HG03439 (cell line): Measurements from ENCODE around the gene CTNNA3.
"Not testable (repeated sequence)": the region's sequence is repeated elsewhere in the genome, so short reads cannot be mapped to it uniquely, and the experiment has no call there.

Experiments used
- ATAC-seq: cut with Tn5 transposase; IDR thresholded peaks from one replicate; pipeline ENCODE4 v1.9.1; 2021; ENCODE audit warnings: mild to moderate bottlenecking, moderate library complexity; ENCODE audit not compliant: unreplicated experiment

CTNNA3 gene

GRCh38 chr10:67606572-67606971, 89.4 kb downstream of the CTNNA3 start:
- no peak for ATAC-seq

- ATAC-seq = no peak
Observed at GRCh38 chr10:67603701-67604100, 92.3 kb downstream of the CTNNA3 start.

- no peak for ATAC-seq
Observed at GRCh38 chr10:67603086-67603485, 92.9 kb downstream of the CTNNA3 start.

GRCh38 chr10:67602268-67602950, 93.6 kb downstream of the CTNNA3 start:
- ATAC-seq = no peak

GRCh38 chr10:67599597-67599996, 96.4 kb downstream of the CTNNA3 start:
- ATAC-seq = no peak

- no peak for ATAC-seq
Observed at GRCh38 chr10:67596641-67597040, 99.4 kb downstream of the CTNNA3 start.

- ATAC-seq = no peak
Observed at GRCh38 chr10:67587771-67588170, 108.2 kb downstream of the CTNNA3 start.

GRCh38 chr10:67575532-67575931, 120.5 kb downstream of the CTNNA3 start:
- ATAC-seq = no peak

GRCh38 chr10:67573484-67573883, 122.5 kb downstream of the CTNNA3 start:
- ATAC-seq = no peak

GRCh38 chr10:67571503-67571902, 124.5 kb downstream of the CTNNA3 start:
- ATAC-seq = no peak

GRCh38 chr10:67558311-67558710, 137.7 kb downstream of the CTNNA3 start:
- ATAC-seq = not testable (repeated sequence)

- ATAC-seq = no peak
Observed at GRCh38 chr10:67553254-67553653, 142.7 kb downstream of the CTNNA3 start.

- ATAC-seq = no peak
Observed at GRCh38 chr10:67550838-67551402, 145.1 kb downstream of the CTNNA3 start.

- ATAC-seq = no peak
Observed at GRCh38 chr10:67550046-67550445, 145.9 kb downstream of the CTNNA3 start.

- ATAC-seq = no peak
Observed at GRCh38 chr10:67549390-67549789, 146.6 kb downstream of the CTNNA3 start.

- ATAC-seq = no peak
Observed at GRCh38 chr10:67541411-67541810, 154.6 kb downstream of the CTNNA3 start.

GRCh38 chr10:67539312-67539711, 156.7 kb downstream of the CTNNA3 start:
- no peak for ATAC-seq

- ATAC-seq = no peak
Observed at GRCh38 chr10:67537906-67538305, 158.1 kb downstream of the CTNNA3 start.

- ATAC-seq = no peak
Observed at GRCh38 chr10:67533376-67533775, 162.6 kb downstream of the CTNNA3 start.

- ATAC-seq = not testable (repeated sequence)
Observed at GRCh38 chr10:67530990-67531389, 165.0 kb downstream of the CTNNA3 start.

- ATAC-seq = no peak
Observed at GRCh38 chr10:67527351-67527750, 168.6 kb downstream of the CTNNA3 start.

GRCh38 chr10:67521546-67521945, 174.4 kb downstream of the CTNNA3 start:
- ATAC-seq = no peak
